BLaER1 (cell line): Measurements from ENCODE around the gene TJP3.
"Not testable (repeated sequence)": the region's sequence is repeated elsewhere in the genome, so short reads cannot be mapped to it uniquely, and the experiment has no call there.

Experiments used
- H3K27ac ChIP-seq: shearing (Covaris generic); formaldehyde crosslinking; 2 replicates; pipeline ENCODE4 v1.8.1; 2022
- H3K27me3 ChIP-seq: shearing (Covaris generic); formaldehyde crosslinking; 2 replicates; pipeline ENCODE4 v1.8.1; 2022
- H3K36me3 ChIP-seq: shearing (Covaris generic); formaldehyde crosslinking; 2 replicates; pipeline ENCODE4 v1.8.1; 2022
- H3K4me1 ChIP-seq: shearing (Covaris generic); formaldehyde crosslinking; 2 replicates; pipeline ENCODE4 v1.8.1; 2022
- H3K4me2 ChIP-seq: shearing (Covaris generic); formaldehyde crosslinking; 2 replicates; pipeline ENCODE4 v1.8.1; 2022
- H3K4me3 ChIP-seq: shearing (Covaris generic); formaldehyde crosslinking; 2 replicates; pipeline ENCODE4 v1.8.1; 2022
- H3K9ac ChIP-seq: shearing (Covaris generic); formaldehyde crosslinking; 2 replicates; pipeline ENCODE4 v1.8.1; 2022
- H3K9me3 ChIP-seq: shearing (Covaris generic); formaldehyde crosslinking; 2 replicates; pipeline ENCODE4 v1.8.1; 2022
- H4K20me1 ChIP-seq: shearing (Covaris generic); formaldehyde crosslinking; 2 replicates; pipeline ENCODE4 v1.8.1; 2022
- Cebpa-rat ChIP-seq: shearing (Covaris generic); IDR thresholded peaks from 2 replicates; pipeline ENCODE4 v1.8.1; 2022

Gene TJP3

DNA sequence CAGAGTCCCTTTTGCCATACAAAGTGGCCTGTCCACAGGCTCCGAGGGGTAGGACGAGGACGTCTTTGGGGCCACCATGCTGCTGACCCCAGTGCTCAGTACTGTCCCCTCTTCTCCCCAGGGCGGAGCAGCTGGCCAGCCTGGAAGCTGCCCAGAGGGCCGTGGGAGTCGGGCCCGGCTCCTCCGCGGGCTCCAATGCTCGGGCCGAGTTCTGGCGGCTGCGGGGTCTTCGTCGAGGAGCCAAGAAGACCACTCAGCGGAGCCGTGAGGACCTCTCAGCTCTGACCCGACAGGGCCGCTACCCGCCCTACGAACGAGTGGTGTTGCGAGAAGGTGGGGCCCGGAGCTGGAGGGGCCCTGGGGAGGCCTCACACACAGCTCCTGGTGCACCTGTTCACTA, 32.2 kb downstream of the TJP3 start:
- no peak for TF ChIP-seq Cebpa-rat
- no peaks in the 10 kb centered on the region for H3K9me3 ChIP-seq
- no peak overlapping the region for H3K27ac ChIP-seq
- no peaks in the 10 kb centered on the region for H4K20me1 ChIP-seq
- no peak overlapping the region for H3K4me2 ChIP-seq
- no peak overlapping the region for H3K9ac ChIP-seq
- H3K4me1 ChIP-seq = no peaks in the 10 kb centered on the region
- no peak overlapping the region for H3K4me3 ChIP-seq
- no peaks in the 10 kb centered on the region for H3K36me3 ChIP-seq
- H3K27me3 ChIP-seq = no peaks in the 10 kb centered on the region

DNA sequence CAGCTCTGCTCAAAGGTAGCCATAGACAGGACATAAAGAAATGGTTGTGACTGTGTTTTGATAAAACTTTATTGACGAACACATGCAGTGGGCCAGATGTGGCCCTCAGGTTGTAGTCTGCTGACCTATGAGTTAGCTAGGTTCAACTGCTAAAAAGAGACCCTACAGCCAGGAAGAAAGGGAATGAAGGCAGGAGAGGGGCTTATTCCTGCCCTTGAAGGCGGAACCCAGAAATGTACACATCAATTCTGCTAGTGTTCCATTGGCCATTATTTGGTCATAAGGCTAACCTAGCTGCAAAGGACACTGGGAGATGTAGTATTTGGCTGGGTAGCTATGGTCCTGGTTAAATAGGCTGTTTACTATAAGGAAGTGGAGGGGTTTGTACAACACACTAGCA, 35.3 kb downstream of the TJP3 start:
- Histone ChIP-seq H4K20me1 (no peaks in the 10 kb centered on the region), H3K4me2 (no peak overlapping the region), H3K27ac (no peak overlapping the region), H3K9me3 (no peaks in the 10 kb centered on the region), H3K36me3 (no peaks in the 10 kb centered on the region), H3K4me1 (no peaks in the 10 kb centered on the region), H3K9ac (no peak overlapping the region), H3K4me3 (no peak overlapping the region), H3K27me3 (no peaks in the 10 kb centered on the region)
- TF ChIP-seq Cebpa-rat = no peak

DNA sequence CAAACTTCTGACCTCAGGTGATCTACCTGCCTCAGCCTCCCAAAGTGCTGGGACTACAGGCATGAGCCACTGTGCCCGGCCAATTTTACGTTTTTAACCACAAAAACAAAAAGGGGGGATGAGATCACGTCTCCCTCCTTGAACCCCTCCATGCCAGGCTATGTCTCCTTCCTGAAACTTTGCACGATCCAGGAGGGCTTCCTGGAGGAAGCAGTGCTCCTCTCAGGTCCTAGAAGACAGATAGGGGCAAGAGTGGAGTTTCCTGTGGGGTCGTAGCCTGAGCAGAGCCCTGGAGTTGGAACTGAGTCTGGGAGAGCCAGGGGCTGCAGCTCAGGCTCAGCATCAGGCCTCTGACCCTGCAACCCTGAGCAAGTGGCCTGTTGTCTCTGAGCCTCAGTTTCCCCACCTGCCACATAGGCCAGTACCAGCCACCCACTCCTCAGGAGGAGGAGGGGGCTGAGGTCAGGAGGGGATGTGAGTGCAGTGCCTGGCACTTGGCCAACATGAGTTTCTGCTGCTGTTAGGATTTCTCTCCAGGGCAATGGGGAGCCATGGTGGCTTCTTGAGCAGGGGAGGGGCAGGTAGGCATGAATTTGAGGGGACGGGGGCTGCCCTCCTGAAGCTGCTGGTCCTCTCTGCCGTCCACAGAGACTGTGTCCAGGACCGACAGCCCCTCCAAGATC, 37.3 kb downstream of the TJP3 start:
- H3K27ac ChIP-seq = no peak overlapping the region
- peaks cover 11% of the 10 kb centered on the region for H3K36me3 ChIP-seq
- TF ChIP-seq Cebpa-rat = no peak

DNA sequence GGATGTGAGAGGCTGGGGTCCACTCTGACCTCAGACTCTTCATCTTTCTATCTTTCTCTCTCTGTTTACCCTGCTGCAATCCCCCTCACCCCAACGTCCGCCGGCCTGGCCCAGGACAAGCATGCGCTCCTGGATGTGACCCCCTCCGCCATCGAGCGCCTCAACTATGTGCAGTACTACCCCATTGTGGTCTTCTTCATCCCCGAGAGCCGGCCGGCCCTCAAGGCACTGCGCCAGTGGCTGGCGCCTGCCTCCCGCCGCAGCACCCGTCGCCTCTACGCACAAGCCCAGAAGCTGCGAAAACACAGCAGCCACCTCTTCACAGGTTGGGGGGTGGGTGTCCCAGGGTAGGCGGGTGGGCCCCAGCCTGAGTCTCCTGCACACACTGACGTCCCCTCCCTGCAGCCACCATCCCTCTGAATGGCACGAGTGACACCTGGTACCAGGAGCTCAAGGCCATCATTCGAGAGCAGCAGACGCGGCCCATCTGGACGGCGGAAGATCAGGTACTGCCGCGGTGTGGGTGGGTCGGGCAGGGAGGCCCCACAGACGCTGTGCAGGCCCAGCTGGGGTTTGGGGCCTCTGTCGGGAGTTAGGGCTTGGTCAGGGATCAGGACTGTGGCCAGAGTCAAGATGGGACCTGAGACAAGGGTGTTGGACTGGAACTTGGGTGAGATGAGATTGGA, 38.3 kb downstream of the TJP3 start:
- H4K20me1 ChIP-seq = no peaks in the 10 kb centered on the region
- H3K9ac ChIP-seq = no peak overlapping the region
- H3K4me3 ChIP-seq = no peak overlapping the region
- no peaks in the 10 kb centered on the region for H3K4me1 ChIP-seq
- no peak overlapping the region for H3K4me2 ChIP-seq
- TF ChIP-seq Cebpa-rat = no peak
- H3K27ac ChIP-seq = no peak overlapping the region
- no peaks in the 10 kb centered on the region for H3K27me3 ChIP-seq
- peaks cover 21% of the 10 kb centered on the region for H3K36me3 ChIP-seq
- no peaks in the 10 kb centered on the region for H3K9me3 ChIP-seq

More for the DNA sequence above, 37.3 kb downstream of the TJP3 start:
- H3K4me1 ChIP-seq = no peaks in the 10 kb centered on the region
- no peak overlapping the region for H3K9ac ChIP-seq
- H3K27me3 ChIP-seq = no peaks in the 10 kb centered on the region
- H3K9me3 ChIP-seq = no peaks in the 10 kb centered on the region
- H4K20me1 ChIP-seq = no peaks in the 10 kb centered on the region
- no peak overlapping the region for H3K4me2 ChIP-seq
- H3K4me3 ChIP-seq = no peak overlapping the region

DNA sequence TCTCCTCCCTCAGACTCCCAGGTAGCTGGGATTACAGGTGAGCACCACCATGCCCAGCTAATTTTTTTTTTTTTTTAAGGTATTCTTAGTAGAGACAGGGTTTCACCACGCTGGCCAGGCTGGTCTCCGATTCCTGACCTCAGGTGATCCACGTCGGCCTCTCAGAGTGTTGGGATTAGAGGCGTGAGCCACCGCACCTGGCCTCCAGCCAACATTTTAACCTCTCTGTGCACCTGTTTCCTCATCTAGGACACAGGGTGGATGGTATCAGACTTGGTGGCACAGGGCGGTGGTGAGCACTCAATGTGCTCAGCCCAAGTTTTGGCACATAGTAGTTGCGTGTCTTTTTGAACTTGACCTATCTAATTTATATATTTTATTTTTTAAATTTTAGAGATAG, 40.8 kb downstream of the TJP3 start:
- Histone ChIP-seq H3K4me3 (no peak overlapping the region), H3K4me1 (peaks cover 7% of the 10 kb centered on the region), H3K4me2 (no peak overlapping the region), H3K27ac (no peak overlapping the region), H3K9me3 (no peaks in the 10 kb centered on the region), H4K20me1 (no peaks in the 10 kb centered on the region), H3K27me3 (no peaks in the 10 kb centered on the region), H3K9ac (no peak overlapping the region), H3K36me3 (peaks cover 45% of the 10 kb centered on the region)
- no peak for TF ChIP-seq Cebpa-rat

DNA sequence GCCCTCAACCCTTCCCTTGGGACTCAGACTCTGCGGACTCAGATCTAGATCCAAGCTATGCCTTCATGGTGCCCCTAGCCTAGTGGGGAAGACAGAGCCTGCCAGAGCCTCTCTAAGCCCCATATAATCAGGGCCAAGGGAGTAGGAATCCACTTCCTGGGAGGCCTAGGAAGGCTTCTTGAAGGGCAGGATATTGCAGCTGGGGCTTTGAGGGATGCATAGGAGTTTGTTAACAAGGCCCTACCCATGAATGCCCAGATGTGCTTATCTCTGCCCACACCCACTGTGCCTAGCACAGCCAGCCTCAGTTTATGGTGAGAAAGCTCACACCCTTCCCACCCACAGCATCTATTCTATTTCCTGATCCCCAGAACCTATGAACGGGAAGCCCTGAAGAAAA, 42.0 kb downstream of the TJP3 start:
- no peaks in the 10 kb centered on the region for H3K9me3 ChIP-seq
- no peaks in the 10 kb centered on the region for H3K27me3 ChIP-seq
- H3K4me1 ChIP-seq = peaks cover 19% of the 10 kb centered on the region
- peaks cover 45% of the 10 kb centered on the region for H3K36me3 ChIP-seq
- no peak overlapping the region for H3K9ac ChIP-seq
- TF ChIP-seq Cebpa-rat = no peak
- no peak overlapping the region for H3K4me3 ChIP-seq
- no peak overlapping the region for H3K27ac ChIP-seq
- no peaks in the 10 kb centered on the region for H4K20me1 ChIP-seq
- H3K4me2 ChIP-seq = no peak overlapping the region

DNA sequence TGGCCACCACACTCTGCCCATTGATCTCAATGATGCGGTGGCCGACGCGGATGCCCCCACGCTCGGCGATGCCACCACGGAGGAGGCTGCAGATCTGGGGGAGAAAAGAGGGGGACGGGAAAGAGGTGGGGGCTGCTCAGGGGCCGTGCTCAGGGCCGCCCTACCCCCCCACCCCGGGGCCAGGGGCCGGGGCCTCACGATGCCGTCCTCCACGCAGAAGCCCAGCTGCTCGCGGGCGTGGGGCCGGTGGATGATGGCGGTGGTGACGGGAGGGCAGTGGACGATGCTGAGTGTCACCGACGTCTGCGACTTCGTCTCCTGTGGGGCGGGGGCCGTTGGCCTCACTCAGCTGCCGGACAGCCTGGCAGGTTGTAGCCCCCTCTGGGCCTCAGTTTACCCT, 43.1 kb downstream of the TJP3 start:
- no peaks in the 10 kb centered on the region for H3K9me3 ChIP-seq
- TF ChIP-seq Cebpa-rat = no peak
- peaks cover 28% of the 10 kb centered on the region for H3K4me1 ChIP-seq
- H3K9ac ChIP-seq = no peak overlapping the region
- no peaks in the 10 kb centered on the region for H3K27me3 ChIP-seq
- no peaks in the 10 kb centered on the region for H4K20me1 ChIP-seq
- H3K36me3 ChIP-seq = peaks cover 45% of the 10 kb centered on the region
- no peak overlapping the region for H3K4me3 ChIP-seq
- no peak overlapping the region for H3K27ac ChIP-seq
- no peak overlapping the region for H3K4me2 ChIP-seq

DNA sequence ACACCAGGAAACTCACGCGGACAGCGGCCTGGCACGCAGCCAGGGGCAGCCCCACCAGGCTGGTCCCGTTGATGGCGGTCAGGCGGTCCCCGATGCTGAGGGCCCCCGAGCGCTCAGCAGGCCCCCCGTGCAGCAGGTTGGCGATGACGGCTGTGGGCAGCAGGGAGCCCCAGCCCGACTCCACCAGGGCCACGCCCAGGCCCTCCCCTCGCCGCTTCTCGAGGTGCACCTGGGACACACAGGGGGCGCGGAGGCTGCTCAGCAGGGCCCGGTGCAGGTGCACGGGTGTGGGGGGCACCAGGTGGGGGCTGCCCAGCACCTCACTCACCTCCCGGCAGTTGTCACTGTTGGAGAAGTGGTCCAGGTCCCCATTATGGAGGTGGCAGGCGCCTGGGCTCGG, 44.3 kb downstream of the TJP3 start:
- H3K27ac ChIP-seq = no peak overlapping the region
- no peaks in the 10 kb centered on the region for H4K20me1 ChIP-seq
- TF ChIP-seq Cebpa-rat = no peak
- peaks cover 33% of the 10 kb centered on the region for H3K4me1 ChIP-seq
- H3K9ac ChIP-seq = no peak overlapping the region
- H3K4me3 ChIP-seq = no peak overlapping the region
- no peaks in the 10 kb centered on the region for H3K27me3 ChIP-seq
- peaks cover 50% of the 10 kb centered on the region for H3K36me3 ChIP-seq
- no peak overlapping the region for H3K4me2 ChIP-seq
- H3K9me3 ChIP-seq = no peaks in the 10 kb centered on the region

DNA sequence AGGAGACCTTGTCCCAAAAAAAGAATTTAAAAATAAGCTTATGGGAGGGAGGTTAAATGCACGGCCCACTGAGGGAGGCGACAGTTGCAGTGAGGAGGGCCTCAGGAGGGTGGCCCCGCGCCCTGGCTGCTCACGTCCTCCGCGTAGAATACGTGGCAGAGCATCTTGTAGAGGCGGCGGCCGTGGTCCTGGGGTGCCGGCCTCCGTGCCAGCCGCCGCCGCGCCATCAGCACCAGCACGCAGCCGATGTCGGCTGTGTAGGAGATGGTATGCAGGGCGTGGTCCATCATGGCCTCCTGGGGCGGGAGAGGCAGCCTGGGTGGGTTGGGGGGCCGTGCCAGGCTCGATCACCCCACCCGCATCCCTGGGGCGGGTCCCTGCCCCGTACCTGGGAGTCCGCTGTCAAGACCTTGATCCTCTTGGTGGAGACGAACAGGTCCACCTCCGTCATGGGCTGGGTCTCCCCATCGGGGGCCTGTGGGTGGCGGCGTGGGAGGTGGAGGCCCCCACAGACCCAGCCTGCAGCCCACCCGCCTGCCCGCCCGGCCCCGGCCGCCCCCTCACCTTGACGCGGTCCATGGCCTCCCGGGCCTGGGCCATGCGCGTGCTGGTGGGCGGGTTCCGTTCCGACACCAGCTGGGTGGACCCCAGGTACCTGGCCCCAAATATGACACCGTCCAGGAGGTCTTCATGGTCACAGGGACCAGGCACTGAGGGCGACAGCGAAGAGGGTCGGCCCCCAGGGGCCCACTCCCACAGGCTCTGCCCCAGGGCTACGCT, 45.6 kb downstream of the TJP3 start:
- Histone ChIP-seq H3K27ac (peak overlapping the region; percentile 69), H3K4me3 (no peak overlapping the region), H3K4me2 (peak overlapping the region; percentile 78), H3K9me3 (no peaks in the 10 kb centered on the region), H3K27me3 (no peaks in the 10 kb centered on the region), H3K4me1 (peaks cover 35% of the 10 kb centered on the region), H3K9ac (no peak overlapping the region), H4K20me1 (no peaks in the 10 kb centered on the region), H3K36me3 (peaks cover 64% of the 10 kb centered on the region)
- TF ChIP-seq Cebpa-rat = no peak

DNA sequence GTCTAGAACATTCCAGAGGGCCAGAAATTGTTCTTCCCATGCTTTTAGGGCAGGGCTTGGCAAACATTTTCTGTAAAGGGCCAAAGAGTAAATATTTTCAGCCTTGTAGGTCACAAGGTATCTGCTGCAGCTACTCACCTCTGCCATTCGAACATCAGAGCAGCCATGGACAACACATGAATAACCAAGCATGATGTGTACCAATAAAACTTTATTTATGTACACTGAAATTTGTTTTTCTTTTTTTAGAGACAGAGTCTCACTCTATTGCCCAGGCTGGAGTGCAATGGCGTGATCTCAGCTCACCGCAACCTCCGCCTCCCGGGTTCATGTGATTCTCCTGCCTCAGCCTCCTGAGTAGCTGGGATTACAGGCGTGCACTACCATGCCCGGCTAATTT, 49.5 kb downstream of the TJP3 start:
- not testable (repeated sequence) for H4K20me1 ChIP-seq, H3K9me3 ChIP-seq, H3K4me2 ChIP-seq, H3K27me3 ChIP-seq, H3K4me3 ChIP-seq, H3K9ac ChIP-seq, H3K27ac ChIP-seq
- H3K4me1 ChIP-seq = peaks cover 66% of the 10 kb centered on the region
- H3K36me3 ChIP-seq = peaks cover 45% of the 10 kb centered on the region

DNA sequence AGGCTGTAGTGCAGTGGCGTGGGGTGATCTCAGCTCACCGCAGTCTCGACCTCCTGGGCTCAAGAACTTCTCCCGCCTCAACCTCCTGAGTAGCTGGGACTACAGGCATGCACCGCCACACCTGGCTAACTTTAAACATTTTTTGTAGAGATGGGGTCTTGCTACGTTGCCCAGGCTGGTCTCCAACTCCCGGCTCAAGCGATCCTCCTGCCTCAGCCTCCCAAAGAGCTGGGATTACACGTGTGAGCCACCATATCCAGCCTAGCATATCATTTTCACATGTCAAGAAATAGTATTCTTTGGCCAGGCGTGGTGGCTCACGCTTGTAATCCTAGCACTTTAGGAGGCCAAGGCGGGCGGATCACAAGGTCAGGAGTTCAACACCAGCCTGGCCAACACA, 50.1 kb downstream of the TJP3 start:
- not testable (repeated sequence) for H3K9ac ChIP-seq, H3K27ac ChIP-seq, H3K4me2 ChIP-seq, H4K20me1 ChIP-seq, H3K9me3 ChIP-seq, H3K4me3 ChIP-seq, H3K27me3 ChIP-seq
- peaks cover 69% of the 10 kb centered on the region for H3K4me1 ChIP-seq
- H3K36me3 ChIP-seq = peaks cover 39% of the 10 kb centered on the region
